ENCODE measurements around the gene USP14.
A peak's percentile ranks its signal among the peaks of the same experiment; 100 is the strongest.

DNA sequence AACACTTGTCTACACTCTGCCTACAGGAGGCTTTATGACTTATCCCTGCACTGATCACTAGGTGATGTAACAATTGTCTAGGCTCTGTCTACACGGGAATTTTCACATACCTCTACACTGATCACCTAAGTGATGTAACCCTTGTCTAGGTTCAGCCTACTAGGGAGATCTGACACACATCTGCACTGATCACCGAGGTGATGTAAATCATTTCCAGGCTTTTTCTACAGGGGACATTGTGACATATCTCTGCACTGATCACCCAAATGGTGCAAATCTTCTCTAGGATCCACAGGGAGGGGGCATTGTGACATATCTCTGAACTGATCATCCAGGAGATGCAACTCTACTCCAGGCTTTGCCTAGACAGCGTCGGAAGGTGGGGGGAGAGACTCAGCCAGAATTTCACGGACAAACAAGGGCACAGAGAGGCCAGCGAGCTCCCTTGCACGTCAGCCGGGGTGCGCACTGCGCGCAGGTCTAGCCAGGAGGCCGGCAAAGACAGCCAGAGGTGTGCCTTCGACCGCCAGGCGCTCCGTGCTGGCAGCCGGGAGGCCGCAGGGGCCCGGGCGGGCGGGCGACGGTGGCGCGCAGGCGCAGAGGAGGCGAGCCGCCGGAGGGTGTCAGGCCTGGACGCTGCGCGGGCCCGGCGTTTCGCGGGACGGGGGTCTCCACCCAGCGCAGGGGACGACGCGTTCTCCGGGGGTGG is 46.9 kb upstream of the USP14 start:
- TF ChIP-seq POLR2AphosphoS5 (IDR thresholded peaks at IDR 0.05; ENCODE audit: insufficient read depth, low read depth, low read length), result no peak
- no peak for TF ChIP-seq CTCF (IDR thresholded peaks at IDR 0.05; ENCODE audit: extremely low read depth in 1 of 2, insufficient read depth in 1 of 2, low read depth in 1 of 2, low read length in 2 of 2)
- TF ChIP-seq FOS (IDR thresholded peaks at IDR 0.05; ENCODE audit: borderline replicate concordance, insufficient read depth, low read length), result no peak
- no peak for TF ChIP-seq POLR2A (IDR thresholded peaks at IDR 0.05; ENCODE audit: low read depth, low read length)
- TF ChIP-seq MYC (IDR thresholded peaks at IDR 0.05; ENCODE audit: low read depth, low read length), result no peak
- no peak for TF ChIP-seq JUN (IDR thresholded peaks at IDR 0.05; ENCODE audit: borderline replicate concordance, insufficient read depth, insufficient read length, low read depth)
- TF ChIP-seq EZH2 (IDR thresholded peaks at IDR 0.05; ENCODE audit: borderline replicate concordance, low read depth, low read length, severe bottlenecking), result no peak
- TF ChIP-seq, protein P1, sequence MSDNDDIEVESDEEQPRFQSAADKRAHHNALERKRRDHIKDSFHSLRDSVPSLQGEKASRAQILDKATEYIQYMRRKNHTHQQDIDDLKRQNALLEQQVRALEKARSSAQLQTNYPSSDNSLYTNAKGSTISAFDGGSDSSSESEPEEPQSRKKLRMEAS (IDR thresholded peaks at IDR 0.05; ENCODE audit: insufficient read depth, insufficient read length), result peak; percentile 51
- TF ChIP-seq GATA2 (IDR thresholded peaks at IDR 0.05; ENCODE audit: insufficient read depth, insufficient read length, low read depth, low read length), result no peak
